Measurements from ENCODE around the gene SKOR1.

Gene SKOR1

GRCh38 chr15:67832897-67833709 lies 7.8 kb downstream of the SKOR1 start:
- DNase-seq, result no peak

DNA sequence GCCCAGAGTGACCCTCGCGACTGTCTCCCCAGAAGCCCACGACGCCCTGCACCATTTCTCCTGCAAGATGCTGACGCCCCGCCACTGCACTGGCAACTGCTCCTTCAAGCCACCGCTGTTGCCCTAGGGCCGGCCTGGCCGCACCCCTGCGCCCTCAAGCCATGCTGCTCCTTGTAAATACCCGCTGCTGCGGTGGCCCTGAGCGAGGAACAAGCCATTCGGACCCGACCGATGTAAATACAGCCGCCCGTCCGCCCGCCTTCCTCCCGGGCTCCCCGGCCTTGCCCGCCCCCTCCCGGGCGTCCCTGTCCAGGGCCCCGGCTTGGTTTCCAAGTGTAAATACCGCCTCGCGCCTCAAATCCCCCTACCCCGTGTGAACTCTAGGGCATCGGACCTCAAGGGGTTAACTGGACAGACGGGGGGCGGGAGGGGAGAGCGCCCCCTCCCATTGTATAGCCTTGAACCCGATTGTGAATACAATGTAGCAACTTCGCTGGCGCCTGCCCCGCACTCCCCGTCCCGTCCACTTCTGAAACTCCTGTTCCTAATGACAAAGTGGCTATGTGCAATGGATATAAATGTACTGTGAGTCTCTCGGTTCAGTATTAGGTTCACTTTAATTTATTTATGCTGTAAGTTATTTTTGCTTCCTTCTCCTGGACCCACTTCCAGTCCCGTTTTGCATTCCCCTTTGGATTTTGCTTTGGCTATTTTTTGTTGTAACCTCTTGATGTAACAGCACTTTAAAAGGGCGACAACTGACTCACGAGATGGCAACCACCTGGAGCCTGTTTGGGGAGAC lies 8.6 kb downstream of the SKOR1 start:
- no peak for DNase-seq

GRCh38 chr15:67834581-67835296 lies 9.4 kb downstream of the SKOR1 start:
- no peak for DNase-seq

- DNase-seq, result no peak
Observed at GRCh38 chr15:67835297-67836133, 10.2 kb downstream of the SKOR1 start.

DNA sequence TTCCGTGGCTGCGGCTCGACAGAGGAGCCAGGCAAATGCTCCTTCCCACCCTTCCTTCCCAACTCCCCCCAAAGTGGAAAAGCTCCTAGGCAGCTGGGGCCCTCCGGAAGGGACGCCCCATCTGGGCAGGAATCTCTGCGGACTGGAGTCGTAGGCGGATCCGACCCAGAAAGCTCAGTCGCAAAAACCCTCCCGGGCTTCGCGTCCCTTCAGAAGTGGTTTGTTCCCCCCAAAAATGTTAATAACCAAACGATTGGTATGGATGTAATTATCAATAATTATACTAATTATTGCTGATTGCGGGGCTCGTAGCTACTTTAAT lies 10.8 kb downstream of the SKOR1 start:
- no peak for DNase-seq

GRCh38 chr15:67836477-67836876 lies 11.2 kb downstream of the SKOR1 start:
- no peak for DNase-seq

GRCh38 chr15:67836955-67837354 lies 11.6 kb downstream of the SKOR1 start:
- no peak for DNase-seq

DNA sequence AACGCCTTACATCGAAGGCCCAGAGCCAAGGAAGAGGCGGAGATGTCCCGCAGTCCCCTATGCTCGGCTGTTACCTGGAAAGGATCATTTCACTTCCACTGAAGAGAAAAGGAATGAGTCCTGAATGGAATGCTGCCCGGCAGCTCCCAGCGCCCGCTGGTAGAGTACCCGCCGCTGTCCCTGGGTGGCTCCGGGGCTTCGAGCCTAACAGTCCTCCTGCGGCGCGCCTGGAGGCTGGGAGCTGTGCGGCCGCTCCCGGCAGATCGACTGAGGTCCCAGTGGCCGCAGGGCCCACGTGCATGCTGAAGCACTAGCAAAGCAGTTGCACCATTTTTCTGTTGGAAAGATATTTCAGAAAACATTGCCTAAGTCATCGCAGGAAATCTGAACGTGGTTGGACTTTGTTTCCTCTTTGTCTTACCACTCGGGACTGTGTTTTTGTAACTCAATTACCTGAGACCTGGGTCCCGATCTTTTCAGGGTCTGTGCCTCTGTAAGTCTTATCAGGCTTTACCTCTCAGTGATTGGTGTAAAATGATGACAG lies 13.6 kb downstream of the SKOR1 start:
- peak; percentile 38 for DNase-seq

- DNase-seq, result peak; percentile 12
Observed at GRCh38 chr15:67839499-67839928, 14.2 kb downstream of the SKOR1 start.

- peak; percentile 68 for DNase-seq
Observed at GRCh38 chr15:67839929-67840748, 14.8 kb downstream of the SKOR1 start, which contains the start of gene RNU6-1. RNU6-1 (minus strand) TSS chr15:67840045.

DNA sequence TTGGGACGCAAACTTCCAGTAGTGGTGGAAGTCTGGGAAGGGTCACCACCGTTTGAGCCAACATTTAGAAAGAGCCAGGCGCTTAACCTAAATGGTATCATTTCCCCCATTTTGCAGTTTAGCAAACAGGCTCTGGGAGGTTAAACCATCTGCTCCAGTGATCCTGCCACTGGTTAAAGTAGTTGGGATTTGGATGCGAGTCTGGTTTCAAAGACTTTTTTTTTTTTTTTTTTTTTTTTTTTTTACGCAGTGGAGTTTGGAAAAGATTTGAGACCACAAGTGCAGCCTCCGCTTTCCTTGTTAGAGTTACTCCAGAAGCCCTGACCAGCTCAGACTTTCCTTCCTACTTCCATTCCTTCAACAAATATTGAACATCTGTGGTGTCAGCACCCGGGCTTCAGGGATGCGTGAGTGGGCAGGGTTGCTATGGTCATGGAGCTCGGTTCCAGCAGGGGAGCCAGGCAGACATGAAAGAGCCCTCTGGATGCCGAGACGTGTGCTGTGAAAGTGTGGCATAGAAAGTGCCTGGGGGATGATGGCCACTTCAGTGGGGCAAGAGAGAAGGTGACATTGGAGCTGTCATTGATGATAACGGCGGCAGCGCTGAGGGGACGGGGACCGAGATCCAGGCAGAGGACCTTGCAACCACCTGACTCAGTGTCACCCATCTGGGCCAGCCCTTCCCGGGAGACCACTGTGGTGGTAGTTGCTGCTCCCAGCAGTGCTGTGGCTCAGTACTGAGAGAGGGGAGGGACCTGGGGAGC lies 15.6 kb downstream of the SKOR1 start:
- DNase-seq, result no peak

DNA sequence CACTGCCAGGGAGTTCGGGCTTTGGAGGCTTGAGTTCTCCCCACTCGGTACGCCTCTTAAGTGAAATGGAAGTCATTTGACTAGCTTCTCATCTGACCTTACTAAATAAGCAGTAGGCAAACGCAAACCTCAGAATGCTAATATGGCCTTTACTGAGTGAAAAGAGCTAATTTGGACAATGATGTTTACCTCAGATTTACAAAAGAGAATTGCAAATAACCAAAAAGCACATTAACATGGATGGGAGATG lies 16.1 kb downstream of the SKOR1 start:
- no peak for DNase-seq

DNA sequence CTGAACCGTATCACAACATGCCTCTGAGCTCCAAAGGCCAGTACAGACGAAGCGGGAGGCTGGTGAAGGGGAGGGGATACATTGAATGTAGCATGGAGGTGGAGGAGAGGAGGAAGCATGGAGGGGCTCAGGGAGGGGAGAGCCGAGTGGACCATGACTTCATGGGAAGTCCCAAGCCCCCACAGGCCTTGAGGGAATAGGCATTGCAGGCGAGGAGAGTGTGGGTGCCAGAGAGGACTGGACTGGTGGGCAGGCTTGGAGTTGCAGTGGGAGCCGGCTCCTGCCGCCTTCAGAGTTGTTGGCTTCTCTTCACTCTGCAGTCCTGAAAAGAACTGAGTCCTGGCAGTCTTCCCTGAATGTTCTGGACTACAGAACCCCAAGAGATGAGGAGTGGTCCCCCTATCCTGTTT lies 17.8 kb downstream of the SKOR1 start:
- no peak for DNase-seq

DNA sequence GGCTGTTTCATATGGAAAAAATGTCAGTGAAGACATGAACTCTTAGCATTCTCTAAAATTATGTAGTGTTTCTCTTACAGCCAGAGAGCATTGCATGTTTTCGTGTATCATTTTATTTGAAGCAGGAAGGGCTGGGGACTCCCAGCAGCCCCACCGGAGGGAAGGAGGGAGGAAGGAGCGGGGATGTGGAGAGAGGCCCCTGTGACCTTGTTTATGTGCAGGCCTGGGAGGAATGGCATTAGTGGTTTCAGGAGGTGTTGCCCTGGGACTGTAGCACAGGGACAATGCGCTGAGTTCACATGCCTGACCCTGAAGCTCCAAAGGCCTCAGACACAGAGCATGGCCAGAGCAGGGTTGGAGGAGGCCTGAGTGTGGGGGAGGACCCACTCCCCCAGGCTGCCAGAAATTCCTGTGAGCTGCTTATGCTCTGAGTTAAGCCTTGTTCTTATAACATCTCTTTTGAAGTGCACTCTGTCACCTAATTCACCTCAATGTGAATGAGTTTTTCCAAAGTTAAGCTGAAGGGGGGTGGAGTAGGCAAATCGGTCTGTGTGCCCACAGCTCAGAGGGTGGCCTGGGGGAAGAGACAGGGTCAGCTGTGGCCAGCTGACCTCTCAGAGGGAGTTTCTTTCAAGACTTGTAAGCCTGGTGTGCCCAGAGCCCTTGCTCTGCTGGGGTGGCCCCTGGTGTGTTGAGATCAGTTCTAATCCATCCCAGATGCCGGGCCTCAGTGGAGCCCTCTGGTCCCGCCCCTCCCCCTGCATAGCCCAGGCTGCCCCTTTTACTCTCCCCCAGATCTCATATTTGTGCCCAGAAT lies 18.5 kb downstream of the SKOR1 start:
- DNase-seq, result no peak

DNA sequence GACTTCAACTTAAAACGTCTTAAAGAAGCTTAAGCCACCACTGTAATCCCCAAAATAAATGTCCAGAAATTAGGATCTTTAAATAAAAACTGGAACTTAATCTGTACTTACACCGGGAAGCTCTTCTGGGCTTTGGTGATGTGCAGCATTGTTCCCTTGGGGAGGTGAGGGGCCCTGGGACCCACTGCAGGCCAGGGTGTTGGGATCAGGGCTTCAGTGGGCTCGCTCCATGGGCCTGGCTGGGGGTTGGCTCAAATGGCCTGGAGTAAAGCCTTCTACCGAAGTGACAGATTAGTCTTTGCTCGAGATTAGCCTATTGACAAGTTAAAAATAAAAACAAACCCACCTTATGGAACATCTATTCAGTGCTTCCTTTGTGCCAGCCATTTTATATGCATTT lies 20.7 kb downstream of the SKOR1 start:
- no peak for DNase-seq

DNA sequence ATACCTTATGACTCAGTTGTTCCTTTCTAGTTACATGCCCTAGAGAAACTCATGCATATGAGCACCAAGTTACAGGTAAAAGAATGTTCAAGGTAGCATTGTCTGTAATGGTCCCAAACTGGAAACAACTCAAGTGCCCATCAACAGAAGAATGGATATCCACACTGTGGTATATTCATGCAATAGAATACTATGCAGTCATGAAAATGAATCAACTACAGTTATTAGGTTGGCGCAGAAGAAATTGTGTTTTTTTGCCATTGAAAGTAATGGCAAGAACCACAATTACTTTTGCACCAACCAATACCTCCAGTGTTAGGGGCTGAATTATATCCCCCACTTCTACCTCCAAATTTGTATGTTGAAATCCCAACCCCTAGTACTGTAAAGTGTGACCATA lies 24.2 kb downstream of the SKOR1 start:
- DNase-seq, result no peak

GRCh38 chr15:67850336-67850735 lies 25.0 kb downstream of the SKOR1 start:
- no peak for DNase-seq

DNA sequence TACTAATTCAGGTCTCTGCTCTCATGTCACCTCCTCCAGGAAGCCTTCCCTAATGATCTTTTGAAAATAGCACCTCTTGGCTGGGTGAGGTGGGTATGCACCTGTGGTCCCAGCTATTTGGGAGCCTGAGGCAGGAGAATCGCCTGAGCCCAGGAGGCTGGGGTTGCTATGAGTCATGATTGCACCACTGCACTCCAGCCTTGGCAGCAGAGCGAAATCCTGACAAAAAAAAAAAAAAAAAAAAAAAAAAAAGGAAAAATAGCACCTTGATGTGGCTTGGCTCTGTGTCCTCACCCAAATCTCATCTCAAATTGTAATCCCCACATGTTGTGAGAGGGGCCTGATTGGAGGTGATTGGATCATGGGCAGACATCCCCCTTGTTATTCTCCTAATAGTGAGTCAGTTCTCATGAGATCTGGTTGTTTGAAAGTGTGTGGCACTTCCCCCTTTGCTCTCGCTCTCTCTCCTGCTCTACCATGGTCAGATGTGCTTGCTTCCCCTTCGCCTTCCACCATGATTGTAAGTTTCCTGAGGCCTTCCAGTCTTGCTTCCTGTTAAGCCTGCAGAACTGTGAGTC lies 25.8 kb downstream of the SKOR1 start:
- DNase-seq, result no peak

- no peak for DNase-seq
Observed at GRCh38 chr15:67852418-67852817, 27.1 kb downstream of the SKOR1 start.

GRCh38 chr15:67853454-67853853 lies 28.1 kb downstream of the SKOR1 start:
- DNase-seq, result no peak
